ENCODE measurements around the gene CDK6.

Gene CDK6

GRCh38 chr7:92781117-92781720, 55.2 kb downstream of the CDK6 start:
- Histone ChIP-seq H4K20me1 (ENCODE audit: insufficient read depth, low read length) (peaks cover 39% of the 10 kb centered on the region), H3K4me2 (ENCODE audit: low read length) (no peak overlapping the region), H3K79me2 (ENCODE audit: low read length) (peaks cover 94% of the 10 kb centered on the region), H3K36me3 (replicated peaks; ENCODE audit: low read depth, low read length) (peaks cover 8% of the 10 kb centered on the region), H3K27ac (ENCODE audit: low read length) (no peak overlapping the region), H2AFZ (ENCODE audit: low read depth, low read length) (no peak overlapping the region), H3K4me3 (ENCODE audit: low read length) (no peak overlapping the region), H3K9me3 (ENCODE audit: insufficient read depth, low read length) (no peaks in the 10 kb centered on the region), H3K27me3 (ENCODE audit: low read depth, low read length) (no peaks in the 10 kb centered on the region), H3K9ac (ENCODE audit: low read length) (no peak overlapping the region), H3K4me1 (ENCODE audit: low read length) (peaks cover 50% of the 10 kb centered on the region)
- TF ChIP-seq CTCF (IDR thresholded peaks at IDR 0.05; ENCODE audit: low read depth, low read length), result no peak
- no peak for TF ChIP-seq EZH2phosphoT487 (IDR thresholded peaks at IDR 0.05; ENCODE audit: low read depth)

- H3K4me2 ChIP-seq (ENCODE audit: low read length), result peak overlapping the region; percentile 48
- H3K9ac ChIP-seq (ENCODE audit: low read length), result peak overlapping the region; percentile 12; the same call in 1 of the 2 replicates
- H3K79me2 ChIP-seq (ENCODE audit: low read length), result peaks cover 73% of the 10 kb centered on the region
- TF ChIP-seq CTCF (IDR thresholded peaks at IDR 0.05; ENCODE audit: low read depth, low read length) (peak; percentile 37), EZH2phosphoT487 (IDR thresholded peaks at IDR 0.05; ENCODE audit: low read depth) (no peak)
- H2AFZ ChIP-seq (ENCODE audit: low read depth, low read length), result no peak overlapping the region
- peaks cover 23% of the 10 kb centered on the region for H4K20me1 ChIP-seq (ENCODE audit: insufficient read depth, low read length)
- no peaks in the 10 kb centered on the region for H3K27me3 ChIP-seq (ENCODE audit: low read depth, low read length)
- peaks cover 47% of the 10 kb centered on the region for H3K4me1 ChIP-seq (ENCODE audit: low read length)
- H3K27ac ChIP-seq (ENCODE audit: low read length), result peak overlapping the region; percentile 46
- H3K36me3 ChIP-seq (replicated peaks; ENCODE audit: low read depth, low read length), result peaks cover 8% of the 10 kb centered on the region
- H3K9me3 ChIP-seq (ENCODE audit: insufficient read depth, low read length), result no peaks in the 10 kb centered on the region
- peak overlapping the region; percentile 5; the same call in 1 of the 2 replicates for H3K4me3 ChIP-seq (ENCODE audit: low read length)
Measured at GRCh38 chr7:92778972-92779371, 57.4 kb downstream of the CDK6 start.

DNA sequence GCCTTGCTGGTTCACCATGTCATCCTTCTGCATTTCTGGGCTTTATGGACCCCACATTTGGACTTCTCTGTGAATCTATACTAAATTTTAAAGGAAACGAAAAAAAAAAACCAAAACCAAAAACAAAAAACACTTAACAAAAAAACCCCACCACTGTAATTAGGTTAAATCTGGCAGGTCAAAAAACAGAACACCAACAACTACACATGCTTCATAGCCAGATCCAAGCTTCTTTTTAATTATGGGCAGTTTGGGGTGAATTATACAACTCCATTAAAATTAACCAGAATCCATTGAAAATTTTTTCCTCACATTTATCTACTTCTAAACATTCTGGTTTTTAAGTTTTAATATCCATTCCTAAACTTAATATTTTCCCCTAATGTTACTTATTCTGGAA, 58.4 kb downstream of the CDK6 start:
- H4K20me1 ChIP-seq (ENCODE audit: insufficient read depth, low read length), result peaks cover 19% of the 10 kb centered on the region
- no peak overlapping the region for H3K4me3 ChIP-seq (ENCODE audit: low read length)
- H2AFZ ChIP-seq (ENCODE audit: low read depth, low read length), result no peak overlapping the region
- no peak overlapping the region for H3K9ac ChIP-seq (ENCODE audit: low read length)
- no peaks in the 10 kb centered on the region for H3K27me3 ChIP-seq (ENCODE audit: low read depth, low read length)
- peaks cover 41% of the 10 kb centered on the region for H3K4me1 ChIP-seq (ENCODE audit: low read length)
- H3K36me3 ChIP-seq (replicated peaks; ENCODE audit: low read depth, low read length), result peaks cover 8% of the 10 kb centered on the region
- TF ChIP-seq EZH2phosphoT487 (IDR thresholded peaks at IDR 0.05; ENCODE audit: low read depth) (no peak), CTCF (IDR thresholded peaks at IDR 0.05; ENCODE audit: low read depth, low read length) (no peak)
- H3K79me2 ChIP-seq (ENCODE audit: low read length), result peaks cover 63% of the 10 kb centered on the region
- H3K4me2 ChIP-seq (ENCODE audit: low read length), result peak overlapping the region; percentile 25
- H3K9me3 ChIP-seq (ENCODE audit: insufficient read depth, low read length), result no peaks in the 10 kb centered on the region
- peak overlapping the region; percentile 78 for H3K27ac ChIP-seq (ENCODE audit: low read length)

DNA sequence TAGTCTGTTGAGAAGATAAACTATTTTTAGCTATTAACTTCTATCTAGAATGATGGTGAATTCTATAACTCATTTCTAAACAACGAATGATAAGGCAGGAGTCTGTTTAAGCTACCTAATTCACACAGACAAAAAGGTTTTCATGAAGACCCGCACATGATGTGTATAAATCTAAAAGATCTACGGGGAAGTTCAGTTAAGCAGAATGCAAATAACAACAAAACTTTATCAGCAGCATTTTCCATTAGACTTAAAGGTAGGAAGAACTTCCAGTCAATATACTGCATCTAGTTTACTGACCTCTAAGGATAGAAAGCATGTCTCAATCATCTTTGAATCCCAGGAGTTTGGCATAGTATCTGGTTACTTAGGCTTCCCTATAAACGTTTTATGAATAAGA, 62.6 kb downstream of the CDK6 start:
- H3K9ac ChIP-seq (ENCODE audit: low read length), result no peak overlapping the region
- H3K27ac ChIP-seq (ENCODE audit: low read length), result no peak overlapping the region
- H3K4me2 ChIP-seq (ENCODE audit: low read length), result no peak overlapping the region
- no peaks in the 10 kb centered on the region for H4K20me1 ChIP-seq (ENCODE audit: insufficient read depth, low read length)
- no peak overlapping the region for H3K4me3 ChIP-seq (ENCODE audit: low read length)
- no peaks in the 10 kb centered on the region for H3K27me3 ChIP-seq (ENCODE audit: low read depth, low read length)
- peaks cover 5% of the 10 kb centered on the region for H3K36me3 ChIP-seq (replicated peaks; ENCODE audit: low read depth, low read length)
- H3K9me3 ChIP-seq (ENCODE audit: insufficient read depth, low read length), result no peaks in the 10 kb centered on the region
- H2AFZ ChIP-seq (ENCODE audit: low read depth, low read length), result no peak overlapping the region
- no peak for TF ChIP-seq EZH2phosphoT487 (IDR thresholded peaks at IDR 0.05; ENCODE audit: low read depth)
- TF ChIP-seq CTCF (IDR thresholded peaks at IDR 0.05; ENCODE audit: low read depth, low read length), result no peak
- peaks cover 44% of the 10 kb centered on the region for H3K4me1 ChIP-seq (ENCODE audit: low read length)
- peaks cover 51% of the 10 kb centered on the region for H3K79me2 ChIP-seq (ENCODE audit: low read length)

Data from OCI-LY3 (cell line).